GM18951 (cell line): ENCODE data around the gene CYLC2.

Experiments used
- POLR2A ChIP-seq: IDR thresholded peaks from 4 replicates; pipeline ENCODE4 v1.6.1; 2011; ENCODE audit warnings: mild to moderate bottlenecking; ENCODE audit not compliant: insufficient read length, insufficient read depth; ENCODE audit errors: extremely low read depth
- in situ Hi-C: fragments of 300-500 bp; cut with MboI; formaldehyde crosslinking; loops from one replicate; pipeline ENCODE4 v1.12.0; 2022; ENCODE audit warnings: low sequenced_read_pairs, mixed read lengths, inconsistent platforms; ENCODE audit not compliant: unreplicated experiment

Gene CYLC2

DNA sequence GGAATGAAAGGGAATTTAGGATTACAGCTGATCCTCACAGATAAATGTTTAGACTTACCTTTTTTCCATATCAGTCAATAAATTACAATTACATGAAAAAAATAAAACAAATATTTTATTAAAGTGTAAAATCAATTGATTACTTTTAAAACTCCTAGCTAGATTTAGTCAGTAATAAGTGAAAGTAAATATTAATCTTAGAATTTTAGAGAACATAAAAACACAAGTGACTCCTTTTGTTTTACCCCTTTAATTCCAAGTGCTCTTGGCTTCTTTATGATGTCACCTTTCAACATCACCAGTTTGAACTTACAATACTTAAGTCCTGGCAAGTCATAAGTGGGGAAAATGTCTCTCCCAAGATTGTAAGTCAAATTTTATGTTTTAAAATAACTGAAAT, at the start of gene CYLC2:
Gene CYLC2, plus strand, starts transcription at position 301 of the 400 bp plus-strand sequence. Its CDS starts 48 bp downstream, at position 349.
- in situ Hi-C loops = no loop called here
- TF ChIP-seq POLR2A = no peak

DNA sequence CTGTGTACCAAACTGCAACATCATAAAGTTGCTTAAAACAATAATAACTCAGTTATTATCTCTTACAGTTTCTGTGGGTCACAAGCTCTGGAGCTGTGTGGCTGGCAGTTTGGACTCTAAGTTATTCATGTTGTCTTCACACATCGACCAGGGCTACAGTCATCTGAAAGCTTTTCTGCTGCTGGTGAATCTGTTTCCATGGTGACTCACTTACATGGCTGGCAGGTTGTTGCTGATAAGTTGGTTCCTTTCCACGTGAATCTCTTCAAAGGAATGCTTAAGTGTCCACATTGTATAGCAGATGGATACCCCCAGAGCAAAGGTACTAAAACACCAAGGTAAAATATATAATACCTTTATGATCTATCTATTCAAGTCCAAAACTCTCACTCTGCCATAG, 44.8 kb upstream of the CYLC2 start:
- in situ Hi-C loops = no loop called here
- TF ChIP-seq POLR2A = no peak

- TF ChIP-seq POLR2A = no peak
- in situ Hi-C loops = no loop called here
Measured at GRCh38 chr9:102966999-102967398, 28.1 kb upstream of the CYLC2 start.

GRCh38 chr9:102967979-102968378, 27.2 kb upstream of the CYLC2 start:
- in situ Hi-C loops = no loop called here

GRCh38 chr9:102972780-102973179, 22.4 kb upstream of the CYLC2 start:
- in situ Hi-C loops = no loop called here
- no peak for TF ChIP-seq POLR2A

More at GRCh38 chr9:102967979-102968378, 27.2 kb upstream of the CYLC2 start:
- no peak for TF ChIP-seq POLR2A

GRCh38 chr9:102974530-102974929, 20.6 kb upstream of the CYLC2 start:
- in situ Hi-C loops = no loop called here
- TF ChIP-seq POLR2A = no peak

DNA sequence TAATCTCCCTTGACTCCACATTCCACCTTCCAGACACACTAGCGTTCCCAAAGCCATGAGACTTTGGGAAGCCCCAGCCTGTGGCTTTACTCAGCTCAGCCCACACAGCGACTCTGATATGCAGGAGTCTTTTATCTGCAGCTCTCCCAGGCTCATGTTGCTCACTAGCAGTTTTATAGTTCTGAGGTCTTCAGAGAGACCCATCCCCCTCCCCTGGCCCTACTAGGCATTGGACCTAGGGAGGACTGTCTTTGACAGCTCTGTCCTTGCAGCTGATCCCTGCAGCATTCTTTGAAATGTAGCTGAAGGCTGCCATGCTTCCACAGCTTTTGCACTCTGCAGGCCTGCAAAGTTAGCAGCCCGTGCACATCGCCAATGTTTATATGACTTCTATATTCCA, 19.9 kb upstream of the CYLC2 start:
- in situ Hi-C loops = no loop called here
- TF ChIP-seq POLR2A = no peak

DNA sequence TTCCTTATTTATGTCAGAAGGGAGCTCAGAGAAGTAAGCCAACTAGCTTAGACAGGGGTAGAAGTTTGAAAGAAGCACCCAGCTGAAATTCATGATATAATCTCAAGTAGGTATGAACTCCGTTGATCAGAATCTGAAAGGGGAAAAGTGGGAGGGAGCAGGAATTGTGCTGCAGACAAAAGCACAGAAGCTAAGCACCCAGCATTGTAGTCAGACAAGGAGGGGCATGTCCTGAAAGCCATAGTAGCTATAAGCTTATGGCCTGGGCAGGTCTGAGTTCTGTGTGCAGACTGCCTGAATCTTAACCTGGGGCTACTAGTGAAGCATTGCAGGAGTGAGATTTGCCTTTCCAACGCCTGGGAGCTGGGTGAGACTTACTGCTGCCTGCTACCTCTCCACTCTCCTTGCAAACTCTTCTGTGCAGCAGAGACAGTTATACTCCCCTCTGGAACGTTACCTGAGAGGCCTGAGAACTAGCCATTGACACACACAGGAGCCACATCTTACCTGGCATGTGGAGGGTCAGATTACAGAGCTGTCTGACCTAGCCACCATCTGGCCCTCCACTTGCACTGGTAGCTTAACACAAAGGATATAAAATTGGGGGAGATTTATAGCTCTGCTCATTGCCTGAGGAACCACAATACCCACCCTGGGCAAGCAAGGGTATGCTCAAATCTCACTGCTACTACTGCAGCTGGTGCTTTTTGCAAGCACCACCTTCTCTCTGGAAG, 9.8 kb upstream of the CYLC2 start:
- in situ Hi-C loops = no loop called here
- TF ChIP-seq POLR2A = no peak

DNA sequence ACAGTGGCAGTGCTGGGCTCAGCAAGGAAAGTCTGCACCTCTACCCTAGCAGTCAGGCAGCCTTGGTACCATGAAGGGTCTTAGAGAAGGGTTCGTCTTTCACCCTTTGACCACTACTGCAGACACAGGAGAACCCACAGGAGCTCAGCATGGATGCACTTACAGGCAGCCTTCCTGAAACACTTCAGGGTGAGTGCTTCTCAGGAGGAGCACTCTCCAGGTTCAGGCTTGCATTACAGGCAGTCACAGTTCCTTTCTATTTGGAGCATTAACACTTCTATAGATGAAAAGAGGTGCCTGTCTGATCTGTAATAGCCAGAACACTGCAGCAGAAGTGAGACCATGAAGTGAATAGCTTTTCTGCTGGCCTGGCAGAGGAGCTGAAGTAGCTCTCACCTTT, 8.7 kb upstream of the CYLC2 start:
- TF ChIP-seq POLR2A = no peak
- in situ Hi-C loops = no loop called here

DNA sequence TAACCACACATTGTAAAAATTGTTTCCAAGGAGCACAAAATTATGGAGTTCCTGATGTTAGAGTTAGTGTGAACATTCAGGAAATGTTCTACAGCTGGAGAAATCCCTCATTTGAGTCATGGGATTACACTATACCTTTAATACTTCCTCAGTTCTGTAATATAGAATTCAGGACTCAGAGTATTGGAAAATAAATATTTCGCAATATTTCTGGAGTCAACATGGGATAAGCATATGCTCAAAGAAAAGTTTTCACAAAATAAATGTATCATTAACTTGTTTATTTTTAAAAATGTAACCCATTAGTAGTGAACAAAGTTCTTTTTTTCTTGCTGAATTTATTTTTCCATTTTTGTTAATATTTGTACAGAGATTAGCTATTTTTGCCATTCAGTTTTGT, 8.6 kb downstream of the CYLC2 start:
- in situ Hi-C loops = no loop called here
- no peak for TF ChIP-seq POLR2A

DNA sequence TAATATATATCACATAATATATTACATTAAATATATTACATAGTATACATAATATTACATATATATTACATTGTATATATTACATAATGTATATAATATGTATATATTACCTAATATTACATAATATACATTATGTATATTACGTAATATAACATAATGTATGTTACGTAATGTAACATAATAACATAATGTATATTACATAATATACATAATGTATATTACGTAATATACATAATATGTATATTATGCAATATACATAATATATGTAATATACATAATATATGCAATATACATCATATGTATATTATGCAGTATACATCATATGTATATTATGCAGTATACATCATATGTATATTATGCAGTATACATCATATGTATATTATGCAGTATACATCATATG, 19.1 kb downstream of the CYLC2 start:
- in situ Hi-C loops = no loop called here
- no peak for TF ChIP-seq POLR2A

- no peak for TF ChIP-seq POLR2A
- in situ Hi-C loops = no loop called here
Measured at GRCh38 chr9:103025796-103026195, 30.7 kb downstream of the CYLC2 start.

DNA sequence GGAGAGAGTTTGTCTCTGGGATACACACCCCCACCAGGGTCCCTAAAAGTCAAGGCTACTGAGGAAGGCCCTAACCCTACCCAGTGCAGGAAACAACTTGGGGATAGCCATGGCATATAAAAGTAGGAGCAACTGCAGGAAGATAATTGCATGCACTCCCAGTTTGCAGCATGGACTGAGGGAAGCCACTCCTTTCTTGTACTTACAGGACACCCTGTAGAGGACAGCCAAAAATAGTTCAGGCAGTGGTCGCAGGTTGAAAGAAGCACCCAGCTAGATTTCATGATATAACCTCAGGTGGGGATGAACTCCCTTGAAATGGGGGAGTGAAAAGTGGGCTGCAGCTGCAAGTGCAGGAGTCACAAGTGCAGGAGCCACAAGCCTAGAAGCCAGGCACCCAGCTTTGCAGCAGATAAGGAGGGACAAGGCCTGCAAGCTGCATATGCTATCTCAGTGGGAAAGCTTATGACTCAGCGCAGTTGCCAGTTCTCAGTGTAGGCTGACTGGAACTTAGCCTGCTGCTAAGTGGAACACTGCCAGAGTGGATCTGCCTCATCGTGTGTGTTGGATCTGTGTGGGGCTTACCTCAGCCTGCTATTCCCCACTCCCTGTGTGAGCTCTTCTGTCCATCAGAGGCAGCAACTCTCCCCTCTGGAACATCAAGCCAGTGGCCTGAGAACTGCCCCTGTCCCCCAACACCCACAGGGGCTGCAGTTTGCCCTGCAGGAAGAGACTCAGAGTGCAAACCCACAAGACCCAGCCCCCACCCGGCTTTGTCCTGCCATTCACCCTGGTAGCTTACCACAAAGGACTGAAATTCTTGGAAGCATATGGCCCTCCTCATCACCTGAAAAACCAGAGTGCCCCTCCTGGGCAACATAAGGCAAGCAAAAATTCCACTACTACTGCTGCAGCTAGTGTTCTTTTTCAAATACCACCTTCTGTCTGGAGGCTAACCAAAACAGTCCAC, 42.7 kb downstream of the CYLC2 start:
- in situ Hi-C loops = no loop called here
- no peak for TF ChIP-seq POLR2A
